ENCODE measurements around the gene ATP10B.

DNA sequence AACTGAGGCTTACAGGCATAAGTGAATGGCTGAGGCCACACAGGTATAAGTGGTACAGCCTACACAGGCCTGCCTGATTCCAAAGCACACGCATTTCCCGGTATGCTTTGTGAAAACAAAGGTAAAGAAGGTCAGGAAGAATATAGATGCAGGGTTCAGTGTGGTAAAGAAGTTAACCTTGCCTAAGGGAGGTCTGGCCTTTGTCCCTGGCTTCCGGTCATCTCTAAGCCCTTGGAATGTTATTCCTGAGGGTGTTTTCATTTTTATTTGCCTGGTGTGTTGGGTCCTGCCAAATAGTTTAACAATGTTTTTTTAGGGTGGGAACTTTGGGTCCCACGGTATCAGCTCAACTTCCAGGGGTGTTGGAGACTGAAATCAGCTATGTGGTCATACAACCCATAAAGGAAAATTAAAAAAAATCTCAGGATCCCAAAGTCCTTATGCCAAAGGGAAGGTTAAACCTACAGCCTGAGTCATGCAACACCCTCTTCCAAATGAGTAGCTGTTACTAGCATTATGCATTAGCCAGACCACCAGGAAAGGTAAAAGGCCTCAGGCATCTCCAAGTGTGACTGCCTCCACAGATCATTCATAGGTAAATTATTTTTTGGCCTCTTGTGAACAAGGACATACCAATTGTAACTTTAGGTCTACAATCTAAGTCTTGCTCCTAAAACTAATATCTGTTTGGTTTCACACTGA, 124.6 kb downstream of the ATP10B start:
- TF ChIP-seq, protein P1, sequence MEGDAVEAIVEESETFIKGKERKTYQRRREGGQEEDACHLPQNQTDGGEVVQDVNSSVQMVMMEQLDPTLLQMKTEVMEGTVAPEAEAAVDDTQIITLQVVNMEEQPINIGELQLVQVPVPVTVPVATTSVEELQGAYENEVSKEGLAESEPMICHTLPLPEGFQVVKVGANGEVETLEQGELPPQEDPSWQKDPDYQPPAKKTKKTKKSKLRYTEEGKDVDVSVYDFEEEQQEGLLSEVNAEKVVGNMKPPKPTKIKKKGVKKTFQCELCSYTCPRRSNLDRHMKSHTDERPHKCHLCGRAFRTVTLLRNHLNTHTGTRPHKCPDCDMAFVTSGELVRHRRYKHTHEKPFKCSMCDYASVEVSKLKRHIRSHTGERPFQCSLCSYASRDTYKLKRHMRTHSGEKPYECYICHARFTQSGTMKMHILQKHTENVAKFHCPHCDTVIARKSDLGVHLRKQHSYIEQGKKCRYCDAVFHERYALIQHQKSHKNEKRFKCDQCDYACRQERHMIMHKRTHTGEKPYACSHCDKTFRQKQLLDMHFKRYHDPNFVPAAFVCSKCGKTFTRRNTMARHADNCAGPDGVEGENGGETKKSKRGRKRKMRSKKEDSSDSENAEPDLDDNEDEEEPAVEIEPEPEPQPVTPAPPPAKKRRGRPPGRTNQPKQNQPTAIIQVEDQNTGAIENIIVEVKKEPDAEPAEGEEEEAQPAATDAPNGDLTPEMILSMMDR (IDR thresholded peaks at IDR 0.05) = no peak
- TF ChIP-seq POLR2A (IDR thresholded peaks at IDR 0.05) = no peak

Data from Peyer's patch (tissue), 4 donors.